ENCODE results near the gene SIX3.

DNA sequence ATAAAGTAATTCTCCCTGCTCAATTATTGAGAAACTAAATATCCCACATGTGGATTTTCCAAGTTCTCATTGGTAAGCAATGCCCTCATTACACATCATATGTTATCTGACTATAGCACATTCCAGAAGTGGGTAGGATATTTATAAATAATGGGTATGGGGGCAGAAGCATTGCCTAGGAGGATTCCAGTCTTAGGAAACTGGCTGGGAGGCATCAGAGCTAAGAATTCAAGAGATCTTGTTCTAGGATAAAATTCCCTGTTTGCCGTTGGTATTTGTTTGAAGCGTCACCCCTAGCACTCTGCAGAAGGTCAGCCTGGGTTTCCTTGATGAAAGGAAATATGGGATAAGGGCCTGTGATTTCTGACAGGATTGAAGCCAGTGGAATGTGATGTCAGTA lies 47.7 kb downstream of the SIX3 start:
- TF ChIP-seq POLR2A (IDR thresholded peaks at IDR 0.05; ENCODE audit: low read depth, low read length), result no peak
- no peak for TF ChIP-seq TAF1 (IDR thresholded peaks at IDR 0.05; ENCODE audit: low read depth, low read length)
- no peak for TF ChIP-seq POLR2AphosphoS5 (IDR thresholded peaks at IDR 0.05; ENCODE audit: low read depth, low read length)
- no peak for TF ChIP-seq POU2F2 (IDR thresholded peaks at IDR 0.05; ENCODE audit: low read depth, low read length)
- TF ChIP-seq SPI1 (IDR thresholded peaks at IDR 0.05; ENCODE audit: low read depth, low read length), result no peak

All from GM12891 (cell line).